DMS153 treated with DMSO at 0.1 percent for 48 hours (cell line): ENCODE measurements around the gene TRIM2.
"Not testable (repeated sequence)": the region's sequence is repeated elsewhere in the genome, so short reads cannot be mapped to it uniquely, and the experiment has no call there.

Experiments used
- DNase-seq: peaks from one replicate; lab custom pipeline; 2025; ENCODE audit not compliant: unreplicated experiment; lab: John Stamatoyannopoulos, UW

Gene TRIM2

GRCh38 chr4:153204247-153204671 lies at the start of gene TRIM2:
TRIM2 (plus strand) TSS chr4:153204443; CDS start chr4:153204531, 88 bp downstream.
- peak; percentile 76 for DNase-seq

DNA sequence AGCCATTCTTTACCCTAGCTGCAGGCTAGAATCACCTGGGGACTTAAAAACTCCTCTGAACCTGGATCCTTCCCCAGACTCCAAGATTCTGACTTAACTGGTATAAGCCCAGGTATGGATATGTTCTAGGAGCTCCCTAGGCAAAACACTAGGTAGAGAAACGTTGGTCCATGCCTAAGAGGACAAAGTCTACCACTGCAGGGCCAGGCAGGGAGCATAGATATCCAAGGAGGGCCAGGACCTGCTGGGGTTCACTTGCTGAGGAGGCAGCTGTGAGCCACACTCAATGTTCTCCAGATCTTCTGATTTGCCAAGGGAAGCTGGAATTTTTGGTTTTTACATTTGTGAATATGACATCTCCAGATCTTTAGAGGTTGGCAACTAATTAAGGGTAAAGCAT lies 48.6 kb upstream of the TRIM2 start:
- DNase-seq, result no peak

- no peak for DNase-seq
These were observed 48.0 kb upstream of the TRIM2 start for GRCh38 chr4:153156263-153156662.

DNA sequence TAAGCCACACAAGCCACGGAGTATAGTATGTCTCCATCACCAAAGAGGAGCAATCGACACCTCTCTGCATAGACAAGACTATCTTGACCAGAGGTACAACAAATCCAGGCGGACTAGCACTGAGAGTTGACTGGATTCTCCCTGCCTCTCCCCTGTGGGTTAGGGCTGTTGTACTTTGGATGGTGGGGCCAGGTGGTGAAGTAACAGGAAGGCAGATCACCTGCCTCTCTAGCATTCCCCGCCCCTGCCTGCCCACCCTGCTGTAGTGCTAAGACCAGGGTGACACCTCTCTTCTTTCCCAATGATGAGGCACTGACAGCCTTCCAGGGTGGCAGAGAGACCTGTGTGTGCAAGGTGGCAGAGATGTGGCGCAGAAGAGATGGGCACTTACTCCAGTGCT lies 47.5 kb upstream of the TRIM2 start:
- no peak for DNase-seq

DNA sequence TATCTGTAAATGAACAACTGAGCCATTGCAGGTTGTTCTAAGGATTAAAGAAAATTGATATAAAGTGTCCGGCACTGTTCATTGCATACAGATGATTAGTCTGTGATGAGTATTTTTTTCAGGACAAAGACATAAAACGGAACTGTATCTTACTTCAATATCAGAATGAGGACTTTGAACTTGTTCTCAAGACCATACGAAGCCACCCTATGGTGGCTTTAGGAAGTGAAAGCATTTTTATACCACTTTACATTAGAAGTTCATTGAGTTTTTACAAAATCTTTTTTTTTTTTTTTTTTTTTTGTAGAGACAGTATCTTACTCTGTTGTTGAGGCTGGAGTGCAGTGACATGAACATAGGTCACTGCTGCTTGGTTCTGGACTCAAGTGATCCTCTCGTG lies 45.2 kb upstream of the TRIM2 start:
- no peak for DNase-seq

GRCh38 chr4:153159728-153160221 lies 44.5 kb upstream of the TRIM2 start:
- DNase-seq, result no peak

DNA sequence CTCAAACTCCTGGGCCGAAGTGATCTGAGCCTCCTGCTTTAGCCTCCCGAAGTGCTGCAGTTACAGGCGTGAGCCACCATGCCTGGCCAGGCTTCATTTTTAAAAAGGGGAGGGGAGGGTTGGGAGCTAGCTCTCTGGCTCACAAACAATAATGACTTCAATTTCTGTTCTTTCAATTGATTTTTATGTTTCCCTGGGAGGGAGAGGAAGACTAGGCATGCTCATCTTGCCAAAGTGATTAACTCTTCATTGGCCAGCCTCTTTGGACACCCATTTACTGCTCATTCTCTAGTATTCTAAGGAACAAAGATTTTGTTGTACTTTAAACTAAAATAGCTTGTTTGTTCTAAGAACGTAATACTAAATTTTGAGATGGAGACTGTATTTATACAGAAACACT lies 43.4 kb upstream of the TRIM2 start:
- DNase-seq, result no peak

- no peak for DNase-seq
These were observed 42.8 kb upstream of the TRIM2 start for GRCh38 chr4:153161226-153161963.

- not testable (repeated sequence) for DNase-seq
These were observed 39.0 kb upstream of the TRIM2 start for GRCh38 chr4:153165236-153165635.

DNA sequence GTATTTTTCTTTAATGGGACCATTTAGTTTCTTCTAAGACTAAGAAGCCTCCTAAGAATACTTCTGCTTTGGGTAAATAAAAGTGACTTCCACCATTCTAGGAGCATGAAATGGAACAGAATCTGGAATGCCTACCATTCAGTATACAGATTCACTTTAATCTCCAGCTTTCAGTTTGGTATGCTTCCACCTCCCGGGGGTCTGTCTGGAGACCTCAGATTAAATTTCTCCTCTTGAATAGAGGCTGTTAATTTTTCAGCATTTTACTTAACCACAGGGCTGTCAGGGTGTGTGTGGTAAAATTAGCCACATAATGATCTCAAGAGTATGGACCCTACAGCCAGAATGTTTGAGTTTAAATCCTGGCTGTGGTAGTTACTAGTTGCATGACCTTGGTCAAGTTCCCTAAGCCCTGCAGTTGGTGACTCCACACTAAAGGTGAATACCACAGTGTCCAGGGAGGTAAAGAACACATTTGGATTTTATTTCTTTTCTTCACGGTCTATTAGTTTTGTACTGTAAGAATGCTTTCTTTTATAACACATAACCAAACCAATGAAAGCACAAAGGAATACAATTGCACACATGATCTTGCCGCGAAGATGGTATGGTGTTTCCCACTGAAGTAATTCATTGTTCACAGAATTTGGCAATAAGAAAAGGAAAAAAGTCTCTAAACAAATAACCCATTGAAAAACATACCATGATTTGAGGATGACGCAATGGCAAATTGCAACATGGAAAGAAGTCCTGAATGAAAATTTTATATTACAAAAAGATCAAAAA lies 37.3 kb upstream of the TRIM2 start:
- DNase-seq, result no peak

DNA sequence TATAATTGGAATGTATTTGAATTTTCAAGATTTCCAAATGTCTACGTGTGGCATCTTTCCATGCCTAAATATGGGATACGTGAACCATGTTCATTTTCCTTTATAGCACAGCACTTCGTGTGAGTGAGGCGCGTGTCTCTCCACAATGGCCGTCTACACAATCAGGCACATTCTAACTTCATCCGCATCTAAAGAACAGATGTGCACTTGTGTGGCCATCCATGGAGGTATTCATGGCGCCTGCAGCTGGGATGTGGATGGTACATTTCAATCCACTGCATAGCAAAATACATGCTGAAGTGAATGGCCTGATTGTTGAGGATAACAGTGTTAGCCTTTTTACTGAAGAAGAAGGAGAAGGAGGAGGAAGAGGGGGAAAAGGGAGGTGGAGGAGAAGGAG lies 34.5 kb upstream of the TRIM2 start:
- DNase-seq, result no peak

DNA sequence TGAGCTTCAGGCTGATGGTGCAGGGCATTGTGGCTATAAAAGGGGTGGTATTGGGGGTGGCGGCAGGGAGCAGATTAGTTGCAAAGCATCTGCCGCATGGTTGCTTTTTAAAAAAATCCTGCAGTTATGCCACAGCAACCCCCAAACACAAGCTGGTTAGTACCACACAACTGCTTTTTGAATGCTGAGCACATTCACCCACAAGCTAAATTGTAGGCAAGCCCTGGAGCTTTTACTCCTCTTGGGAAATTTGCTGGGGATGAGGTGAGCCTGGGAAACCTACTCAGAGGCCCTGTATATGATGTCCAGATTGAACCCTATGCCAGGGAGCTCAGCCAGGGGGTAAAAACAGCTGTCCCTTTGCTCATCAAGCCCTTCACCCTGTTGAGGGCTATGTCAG lies 33.8 kb upstream of the TRIM2 start:
- DNase-seq, result no peak

DNA sequence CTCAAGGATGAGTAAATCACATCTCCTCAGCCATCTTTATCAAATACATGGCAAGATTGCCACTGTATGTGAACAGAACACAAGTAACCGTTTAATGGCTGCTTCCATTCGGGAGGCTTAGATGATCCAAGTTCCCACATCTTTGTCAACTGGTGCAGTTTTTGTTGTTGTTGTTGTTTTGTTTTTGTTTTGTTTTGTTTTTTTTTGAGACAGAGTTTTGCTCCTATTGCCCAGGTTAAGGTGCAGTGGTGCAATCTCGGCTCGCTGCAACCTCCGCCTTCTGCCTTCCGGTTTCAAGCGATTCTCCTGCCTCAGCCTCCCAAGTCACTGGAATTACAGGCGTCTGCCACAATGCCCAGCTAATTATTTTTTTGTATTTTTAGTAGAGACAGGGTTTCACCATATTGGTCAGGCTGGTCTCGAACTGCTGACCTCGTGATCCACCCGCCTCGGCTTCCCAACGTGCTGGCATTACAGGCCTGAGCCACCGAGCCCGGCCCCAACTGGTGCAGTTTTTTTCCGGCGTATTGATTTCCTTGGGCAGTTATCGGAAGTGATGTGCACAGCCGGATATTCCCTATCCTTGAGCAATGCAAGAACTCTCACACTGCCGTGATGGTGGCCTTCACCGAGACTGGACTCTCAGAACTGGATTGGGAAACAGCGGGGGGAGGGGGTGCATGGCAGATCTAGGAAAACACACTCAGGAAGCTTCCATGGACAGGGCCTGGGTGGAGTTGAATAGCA lies 29.2 kb upstream of the TRIM2 start:
- DNase-seq, result no peak

- DNase-seq, result no peak
These were observed 27.3 kb upstream of the TRIM2 start for GRCh38 chr4:153176938-153177337.

- DNase-seq, result no peak
These were observed 26.4 kb upstream of the TRIM2 start for GRCh38 chr4:153177841-153178240.

- DNase-seq, result no peak
These were observed 25.1 kb upstream of the TRIM2 start for GRCh38 chr4:153179100-153179499.

GRCh38 chr4:153181293-153181692 lies 22.9 kb upstream of the TRIM2 start:
- DNase-seq, result no peak

- no peak for DNase-seq
These were observed 22.5 kb upstream of the TRIM2 start for GRCh38 chr4:153181700-153182099.

- no peak for DNase-seq
These were observed 21.1 kb upstream of the TRIM2 start for GRCh38 chr4:153183146-153183545.

GRCh38 chr4:153185331-153185852 lies 18.9 kb upstream of the TRIM2 start:
- no peak for DNase-seq

- DNase-seq, result no peak
These were observed 18.1 kb upstream of the TRIM2 start for GRCh38 chr4:153186046-153186728.
